Erythroblast (primary cell): ENCODE data around the gene MLX.

ENCODE experiments used
- GATA1 ChIP-seq: IDR thresholded peaks from 2 replicates; pipeline ENCODE4 v1.6.1; 2011; ENCODE audit warnings: low read depth, mild to moderate bottlenecking, control low read depth, low read length, moderate library complexity
- POLR2A ChIP-seq: IDR thresholded peaks from 2 replicates; pipeline ENCODE4 v1.6.1; 2011; ENCODE audit warnings: mild to moderate bottlenecking, low read length

DNA sequence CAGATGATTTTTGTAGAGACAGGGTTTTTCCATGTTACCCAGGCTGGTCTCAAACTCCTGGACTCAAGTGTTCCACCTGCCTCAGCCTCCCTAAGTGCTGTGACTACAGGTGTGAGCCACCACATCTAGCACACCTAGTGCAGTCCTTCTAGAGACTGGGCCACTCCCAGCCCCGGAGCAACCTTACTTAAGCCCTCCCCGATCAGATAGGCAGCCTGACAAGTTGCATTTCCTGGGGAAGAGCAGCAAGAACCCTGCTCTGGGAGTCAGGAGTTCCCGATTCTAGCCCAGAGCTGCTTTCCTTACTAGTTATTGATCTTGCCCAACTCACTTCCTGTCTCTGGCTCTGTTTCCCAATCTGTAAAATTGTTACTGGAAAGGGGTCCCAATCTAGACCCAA lies 37.8 kb upstream of the MLX start:
- TF ChIP-seq POLR2A (no peak), GATA1 (no peak)
